Endothelial cell of umbilical vein (primary cell): ENCODE measurements around the gene FOXC1.
A peak's percentile ranks its signal among the peaks of the same experiment; 100 is the strongest.

ENCODE experiments used
- EZH2 ChIP-seq: IDR thresholded peaks from 2 replicates; pipeline ENCODE4 v1.6.1; 2012; ENCODE audit warnings: borderline replicate concordance, low read depth, mild to moderate bottlenecking, moderate library complexity, low read length, inconsistent platforms; ENCODE audit not compliant: severe bottlenecking
- FOS ChIP-seq: IDR thresholded peaks from 2 replicates; pipeline ENCODE4 v1.6.1; 2011; ENCODE audit warnings: mild to moderate bottlenecking, low read length, moderate library complexity, borderline replicate concordance; ENCODE audit not compliant: insufficient read depth
- JUN ChIP-seq: IDR thresholded peaks from 2 replicates; pipeline ENCODE4 v1.6.1; 2011; ENCODE audit warnings: borderline replicate concordance, low read depth; ENCODE audit not compliant: insufficient read length, insufficient read depth
- MYC ChIP-seq: IDR thresholded peaks from one replicate; pipeline ENCODE4 v1.6.1; 2011; ENCODE audit warnings: mild to moderate bottlenecking, low read depth, low read length
- POLR2A ChIP-seq: IDR thresholded peaks from 2 replicates; pipeline ENCODE4 v1.6.1; 2012; ENCODE audit warnings: low read depth, mild to moderate bottlenecking, control low read depth, low read length
- POLR2AphosphoS5 ChIP-seq: IDR thresholded peaks from 2 replicates; pipeline ENCODE4 v1.6.1; 2012; ENCODE audit warnings: low read depth, mild to moderate bottlenecking, control low read depth, low read length, moderate library complexity; ENCODE audit not compliant: insufficient read depth
- TF ChIP-seq, protein P1 (sequence below), 2 donors: IDR thresholded peaks; 1 replicate in 1 of 2; 2 replicates in 1 of 2; pipeline ENCODE4 v1.5.1; 2011; ENCODE audit warnings: low read length in 2 of 2, mild to moderate bottlenecking in 2 of 2, moderate library complexity in 2 of 2, control low read depth in 1 of 2, inconsistent platforms in 1 of 2, low read depth in 1 of 2; ENCODE audit not compliant: insufficient read depth in 1 of 2; ENCODE audit errors: extremely low read depth in 1 of 2
- TF ChIP-seq, protein P2 (sequence below): IDR thresholded peaks from 2 replicates; pipeline ENCODE4 v1.6.1; 2011; ENCODE audit not compliant: insufficient read depth, insufficient read length

DNA sequence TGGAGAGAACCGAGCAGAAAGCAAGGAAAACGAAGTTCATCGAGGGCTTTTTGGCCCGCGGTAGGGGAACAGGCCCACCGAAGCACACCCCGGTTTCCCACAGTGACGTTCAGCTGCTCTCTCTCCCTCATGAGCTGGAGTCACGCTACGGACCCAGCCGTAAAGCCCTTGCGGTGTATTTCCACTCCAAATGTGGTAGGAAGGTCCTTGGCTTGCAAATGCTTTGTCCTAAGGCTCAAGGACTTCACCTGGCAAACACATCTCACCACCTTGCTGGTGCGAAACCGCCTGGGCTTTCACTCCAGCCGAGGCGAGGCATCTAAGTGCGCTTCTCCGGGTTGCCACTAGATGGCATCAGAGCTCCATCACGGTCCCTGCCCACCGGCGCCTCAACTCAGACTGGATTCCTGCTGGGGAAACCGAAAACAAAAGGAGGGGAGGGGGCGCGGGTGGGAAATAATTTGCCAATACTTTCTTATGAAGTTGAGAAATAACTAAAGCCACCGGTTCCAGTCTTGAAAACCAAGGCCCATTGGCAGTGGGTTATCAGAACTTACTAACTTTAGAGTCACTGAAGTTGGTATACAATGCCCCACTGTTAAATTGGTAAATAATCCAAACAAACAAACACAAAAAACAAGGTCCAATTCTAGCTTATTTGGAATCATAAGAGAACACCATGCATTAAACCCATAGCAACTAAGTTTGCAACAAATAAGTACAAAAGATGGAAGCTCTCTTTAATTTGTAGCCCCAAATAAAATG is 13.4 kb upstream of the FOXC1 start:
- TF ChIP-seq, protein P1, sequence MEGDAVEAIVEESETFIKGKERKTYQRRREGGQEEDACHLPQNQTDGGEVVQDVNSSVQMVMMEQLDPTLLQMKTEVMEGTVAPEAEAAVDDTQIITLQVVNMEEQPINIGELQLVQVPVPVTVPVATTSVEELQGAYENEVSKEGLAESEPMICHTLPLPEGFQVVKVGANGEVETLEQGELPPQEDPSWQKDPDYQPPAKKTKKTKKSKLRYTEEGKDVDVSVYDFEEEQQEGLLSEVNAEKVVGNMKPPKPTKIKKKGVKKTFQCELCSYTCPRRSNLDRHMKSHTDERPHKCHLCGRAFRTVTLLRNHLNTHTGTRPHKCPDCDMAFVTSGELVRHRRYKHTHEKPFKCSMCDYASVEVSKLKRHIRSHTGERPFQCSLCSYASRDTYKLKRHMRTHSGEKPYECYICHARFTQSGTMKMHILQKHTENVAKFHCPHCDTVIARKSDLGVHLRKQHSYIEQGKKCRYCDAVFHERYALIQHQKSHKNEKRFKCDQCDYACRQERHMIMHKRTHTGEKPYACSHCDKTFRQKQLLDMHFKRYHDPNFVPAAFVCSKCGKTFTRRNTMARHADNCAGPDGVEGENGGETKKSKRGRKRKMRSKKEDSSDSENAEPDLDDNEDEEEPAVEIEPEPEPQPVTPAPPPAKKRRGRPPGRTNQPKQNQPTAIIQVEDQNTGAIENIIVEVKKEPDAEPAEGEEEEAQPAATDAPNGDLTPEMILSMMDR (IDR thresholded peaks at IDR 0.05; ENCODE audit: extremely low read depth in 1 of 2, insufficient read depth in 1 of 2, low read depth in 1 of 2, low read length in 2 of 2) = peak; percentile 81 to 93
- TF ChIP-seq POLR2AphosphoS5 (no peak), POLR2A (no peak), JUN (no peak), EZH2 (no peak), MYC (no peak), FOS (no peak)
- TF ChIP-seq, protein P2, sequence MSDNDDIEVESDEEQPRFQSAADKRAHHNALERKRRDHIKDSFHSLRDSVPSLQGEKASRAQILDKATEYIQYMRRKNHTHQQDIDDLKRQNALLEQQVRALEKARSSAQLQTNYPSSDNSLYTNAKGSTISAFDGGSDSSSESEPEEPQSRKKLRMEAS = no peak
